HCT116 (cell line): ENCODE measurements around the gene COBLL1. TPM values are rescaled to one million over a fixed set of nuclear protein-coding genes. Genes with fewer than 3 reads are reported as not detected.

Experiments
- ATAC-seq: fragments of 200-7000 bp; cut with Tn5 transposase; 2 replicates; pipeline ENCODE4 v1.9.1; 2020; ENCODE audit warnings: mild to moderate bottlenecking, moderate library complexity
- BruUV-seq: library from RNA; stranded (reverse); fragments of 400-500 nt; replicated peaks from 2 replicates; lab custom pipeline; 2021; lab: Mats Ljungman, UMichigan
- CTCF ChIA-PET: fragments of 300-600 bp; sonication (Branson Sonifier 250); formaldehyde crosslinking; loops from one replicate; lab custom pipeline; 2021; ENCODE audit warnings: antibody characterized with exemption; lab: Charles Lee
- POLR2A ChIA-PET: fragments of 300-600, 350-600 bp; sonication (Branson Sonifier 250); formaldehyde crosslinking; loops from one replicate; lab custom pipeline; 2021; ENCODE audit warnings: antibody characterized with exemption; lab: Charles Lee
- RAD21 ChIA-PET, 2 experiments: fragments of 300-600 bp; sonication (Branson Sonifier 250); formaldehyde crosslinking; loops; one replicate each; lab custom pipeline; 2023; ENCODE audit warnings: low total read pairs in 2 of 2; ENCODE audit not compliant: uncharacterized antibody in 2 of 2, unreplicated experiment in 2 of 2, low non-redundant PET in 1 of 2; lab: Charles Lee
- DNase-seq: peaks from one replicate; pipeline ENCODE4 v3.0.0-alpha.2; 2010; ENCODE audit warnings: low read depth, low spot score
- H2AFZ ChIP-seq: fragments of 200-600 bp; shearing (Covaris generic), sonication (generic); 2 replicates; pipeline ENCODE4 v1.6.1; 2017; ENCODE audit warnings: low read depth, mixed run types, mixed read lengths, antibody characterized with exemption, low read length; ENCODE audit not compliant: poor library complexity, severe bottlenecking
- H3K27ac ChIP-seq: 2 replicates; pipeline ENCODE4 v1.5.1; 2012; ENCODE audit warnings: low read depth, low read length
- H3K27me3 ChIP-seq: fragments of 200-600 bp; sonication (generic); 2 replicates; pipeline ENCODE4 v1.6.1; 2016; ENCODE audit warnings: mixed run types, low read length, mixed read lengths; ENCODE audit not compliant: insufficient read depth
- H3K36me3 ChIP-seq, 2 experiments: fragments of 200-500 bp in 1 of 2; fragments of 200-600 bp in 1 of 2; sonication (Bioruptor generic) in 1 of 2; sonication (generic) in 1 of 2; 2 replicates each; pipeline versions ENCODE4 v1.5.1 to v1.6.1; 2014 to 2016; ENCODE audit warnings: low read length in 2 of 2, inconsistent platforms in 1 of 2, mixed read lengths in 1 of 2, mixed run types in 1 of 2; ENCODE audit not compliant: insufficient read depth in 2 of 2, control insufficient read depth in 1 of 2
- H3K4me1 ChIP-seq, 2 experiments: fragments of 200-600 bp in 1 of 2; sonication (generic) in 1 of 2; 2 replicates each; pipeline versions ENCODE4 v1.5.1 to v1.6.1; 2012 to 2017; ENCODE audit warnings: low read length in 2 of 2, inconsistent platforms in 1 of 2, mild to moderate bottlenecking in 1 of 2, mixed read lengths in 1 of 2, mixed run types in 1 of 2, moderate library complexity in 1 of 2; ENCODE audit not compliant: insufficient read depth in 2 of 2, control insufficient read depth in 1 of 2
- H3K4me2 ChIP-seq: fragments of 200-600 bp; sonication (generic); 2 replicates; pipeline ENCODE4 v1.6.1; 2017; ENCODE audit warnings: mixed run types, low read length, mixed read lengths
- H3K4me3 ChIP-seq, 2 experiments: fragments of 200-600 bp in 1 of 2; sonication (generic) in 1 of 2; replicated peaks in 1 of 2; 2 replicates each; pipeline ENCODE4 v1.5.1; 2011 to 2016; ENCODE audit warnings: low read length in 2 of 2, control low read depth in 1 of 2, low read depth in 1 of 2, mild to moderate bottlenecking in 1 of 2, mixed read lengths in 1 of 2, mixed run types in 1 of 2
- H3K79me2 ChIP-seq: fragments of 200-600 bp; sonication (generic); 2 replicates; pipeline ENCODE4 v1.6.1; 2017; ENCODE audit warnings: mild to moderate bottlenecking, mixed run types, low read length, moderate library complexity, mixed read lengths; ENCODE audit not compliant: insufficient read depth
- H3K9ac ChIP-seq: fragments of 200-600 bp; sonication (generic); 2 replicates; pipeline ENCODE4 v1.6.1; 2016; ENCODE audit warnings: low read length, mixed read lengths
- H3K9me2 ChIP-seq: fragments of 200-600 bp; sonication (generic), shearing (Covaris generic); 2 replicates; pipeline ENCODE4 v1.6.1; 2017; ENCODE audit warnings: mixed run types, mild to moderate bottlenecking, moderate library complexity; ENCODE audit not compliant: insufficient read depth
- H3K9me3 ChIP-seq, 2 experiments: fragments of 200-500 bp in 1 of 2; fragments of 200-600 bp in 1 of 2; sonication (Bioruptor generic) in 1 of 2; sonication (generic) in 1 of 2; 2 replicates each; pipeline ENCODE4 v1.6.1; 2014 to 2017; ENCODE audit warnings: low read length in 2 of 2, mixed read lengths in 2 of 2, inconsistent platforms in 1 of 2, low read depth in 1 of 2, mild to moderate bottlenecking in 1 of 2, mixed run types in 1 of 2, moderate library complexity in 1 of 2; ENCODE audit not compliant: control insufficient read depth in 1 of 2, insufficient read depth in 1 of 2
- H4K20me1 ChIP-seq: fragments of 200-600 bp; sonication (generic), shearing (Covaris generic); 2 replicates; pipeline ENCODE4 v1.6.1; 2017; ENCODE audit warnings: mixed run types, mild to moderate bottlenecking, moderate library complexity; ENCODE audit not compliant: insufficient read depth
- CBX3 ChIP-seq: IDR thresholded peaks from 2 replicates; pipeline ENCODE4 v1.6.1; 2012; ENCODE audit warnings: low read depth
- CEBPB ChIP-seq: IDR thresholded peaks from 2 replicates; pipeline ENCODE4 v1.6.1; 2012; ENCODE audit warnings: low read depth
- EGR1 ChIP-seq: IDR thresholded peaks from 2 replicates; pipeline ENCODE4 v1.6.1; 2012; ENCODE audit warnings: low read depth
- ELF1 ChIP-seq: IDR thresholded peaks from 2 replicates; pipeline ENCODE4 v1.6.1; 2012; ENCODE audit warnings: low read depth, borderline replicate concordance
- EZH2 ChIP-seq: fragments of 200-600 bp; sonication (generic); IDR thresholded peaks from 2 replicates; pipeline ENCODE4 v1.6.1; 2017; ENCODE audit warnings: antibody characterized with exemption, mixed run types
- EZH2phosphoT487 ChIP-seq: fragments of 200-600 bp; IDR thresholded peaks from 2 replicates; pipeline ENCODE4 v1.6.1; 2018; ENCODE audit warnings: antibody characterized with exemption, borderline replicate concordance
- FOSL1 ChIP-seq: IDR thresholded peaks from 2 replicates; pipeline ENCODE4 v1.6.1; 2012; ENCODE audit warnings: low read depth
- JUND ChIP-seq: IDR thresholded peaks from 2 replicates; pipeline ENCODE4 v1.6.1; 2012
- POLR2A ChIP-seq: IDR thresholded peaks from 2 replicates; pipeline ENCODE4 v1.7.0; 2011; ENCODE audit warnings: borderline replicate concordance; ENCODE audit not compliant: insufficient read depth, insufficient read length; ENCODE audit errors: extremely low read depth
- POLR2AphosphoS5 ChIP-seq: IDR thresholded peaks from 2 replicates; pipeline ENCODE4 v1.6.1; 2011; ENCODE audit warnings: mild to moderate bottlenecking, low read depth, low read length, moderate library complexity
- RAD21 ChIP-seq: IDR thresholded peaks from 2 replicates; pipeline ENCODE4 v1.6.1; 2012; ENCODE audit warnings: low read depth, mild to moderate bottlenecking
- SIN3A ChIP-seq: IDR thresholded peaks from 2 replicates; pipeline ENCODE4 v1.6.1; 2012; ENCODE audit warnings: low read depth
- SP1 ChIP-seq: IDR thresholded peaks from 2 replicates; pipeline ENCODE4 v1.6.1; 2012; ENCODE audit warnings: low read depth
- TCF7L2 ChIP-seq: IDR thresholded peaks from 2 replicates; pipeline ENCODE4 v1.7.0; 2011; ENCODE audit warnings: borderline replicate concordance, inconsistent platforms; ENCODE audit not compliant: insufficient read depth, insufficient read length; ENCODE audit errors: extremely low read depth
- ZFX ChIP-seq: fragments of 450-650 bp; IDR thresholded peaks from 2 replicates; pipeline ENCODE4 v1.6.1; 2017
- ZNF274 ChIP-seq: fragments of 200-500 bp; sonication (Bioruptor generic); IDR thresholded peaks from 2 replicates; pipeline ENCODE4 v1.6.1; 2014; ENCODE audit warnings: mild to moderate bottlenecking, low read depth, low read length, inconsistent platforms
- intact Hi-C: fragments of 100-400 bp; cut with micrococcal nuclease; formaldehyde crosslinking; loops from 2 replicates; pipeline ENCODE4 v1.10.0; 2022
- total RNA-seq: library from RNA; stranded (reverse); gene quantifications from one replicate; pipeline ENCODE4 v1.2.1, GENCODE V29; 2021; ENCODE audit not compliant: unreplicated experiment
- TF ChIP-seq, protein P1 (sequence below): IDR thresholded peaks from 2 replicates; pipeline ENCODE4 v1.6.1; 2012
- TF ChIP-seq, protein P2 (sequence below): IDR thresholded peaks from 2 replicates; pipeline ENCODE4 v1.6.1; 2012
- TF ChIP-seq, protein P3 (sequence below), 3 experiments: fragments of 200-600 bp in 1 of 3; sonication (generic) in 1 of 3; IDR thresholded peaks in 2 of 3; conservative IDR thresholded peaks in 1 of 3; 2 replicates each; pipeline ENCODE4 v1.5.1; 2012 to 2017; ENCODE audit warnings: low read depth in 2 of 3, low read length in 2 of 3, antibody characterized with exemption in 1 of 3, borderline replicate concordance in 1 of 3, control low read depth in 1 of 3, mild to moderate bottlenecking in 1 of 3, mixed read lengths in 1 of 3, mixed run types in 1 of 3, moderate library complexity in 1 of 3; ENCODE audit not compliant: insufficient read depth in 1 of 3

COBLL1 gene
- total RNA-seq, 1 experiment from 2014 or later, result 3.6 TPM

DNA sequence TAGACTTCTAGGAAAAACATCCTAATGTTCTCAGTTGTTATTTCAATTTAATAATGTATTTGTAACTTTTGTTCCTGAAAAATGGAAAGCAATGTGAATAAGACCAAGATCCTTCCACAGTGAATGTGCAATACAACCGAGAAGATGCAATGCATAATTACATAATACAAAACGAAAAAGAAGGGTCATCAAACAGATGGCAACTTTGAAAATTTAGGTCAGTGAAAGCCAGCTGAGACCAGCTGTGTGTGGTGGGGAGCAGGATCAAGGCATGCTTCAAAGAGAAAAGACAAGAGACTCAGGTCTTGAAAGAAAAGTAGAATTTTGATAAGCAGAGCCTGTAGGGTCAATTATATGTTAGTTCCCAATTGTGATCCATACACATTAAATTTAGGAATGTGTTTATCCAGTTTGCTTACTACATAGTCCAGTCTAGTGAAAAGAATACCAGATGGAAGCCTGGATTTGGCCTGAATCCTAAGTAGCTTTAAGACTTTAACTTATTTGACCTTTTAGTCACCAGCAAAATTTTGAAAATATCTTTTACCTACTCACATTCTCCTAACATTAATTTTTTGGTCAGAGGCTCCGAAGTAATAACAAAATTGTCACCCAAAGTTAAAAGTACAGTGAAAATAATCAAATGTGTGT lies 93.7 kb downstream of the COBLL1 start (continued):
- no peak for TF ChIP-seq CEBPB
- TF ChIP-seq, protein P1, sequence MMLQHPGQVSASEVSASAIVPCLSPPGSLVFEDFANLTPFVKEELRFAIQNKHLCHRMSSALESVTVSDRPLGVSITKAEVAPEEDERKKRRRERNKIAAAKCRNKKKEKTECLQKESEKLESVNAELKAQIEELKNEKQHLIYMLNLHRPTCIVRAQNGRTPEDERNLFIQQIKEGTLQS, result no peak
- no peak for TF ChIP-seq ELF1
- no peak for TF ChIP-seq JUND
- TF ChIP-seq SP1, result no peak
- no peak for TF ChIP-seq EZH2
- no peak for TF ChIP-seq SIN3A
- TF ChIP-seq POLR2AphosphoS5, result no peak
- TF ChIP-seq RAD21, result no peak

DNA sequence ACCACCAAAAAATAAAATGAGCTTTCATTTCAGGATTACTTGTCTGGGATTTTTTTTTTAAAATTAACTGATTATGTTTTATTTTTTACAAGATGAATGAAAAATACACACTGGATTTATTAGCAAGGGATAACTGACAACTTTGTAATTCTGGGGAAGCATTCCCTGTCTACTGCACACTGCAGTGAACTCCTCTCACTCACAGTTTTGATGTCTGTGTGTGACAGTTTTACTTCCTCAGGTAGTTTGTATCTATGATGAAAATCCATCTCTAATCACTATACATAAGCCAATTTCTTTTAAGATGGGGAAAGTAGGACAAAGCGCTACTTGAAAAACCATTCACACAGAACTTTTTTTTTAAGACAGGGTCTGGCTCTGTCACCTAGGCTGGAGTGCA lies 94.5 kb downstream of the COBLL1 start:
- no peaks in the 10 kb centered on the region for H3K79me2 ChIP-seq
- POLR2A ChIA-PET, result no interaction called here
- H4K20me1 ChIP-seq, result no peaks in the 10 kb centered on the region
- no peaks in the 10 kb centered on the region for H3K9me2 ChIP-seq
- TF ChIP-seq TCF7L2 (no peak), FOSL1 (no peak), EZH2 (no peak), CBX3 (no peak), POLR2A (no peak), ZNF274 (no peak), EZH2phosphoT487 (no peak), RAD21 (no peak), ZFX (no peak), EGR1 (no peak), SIN3A (no peak)
- TF ChIP-seq, protein P2, sequence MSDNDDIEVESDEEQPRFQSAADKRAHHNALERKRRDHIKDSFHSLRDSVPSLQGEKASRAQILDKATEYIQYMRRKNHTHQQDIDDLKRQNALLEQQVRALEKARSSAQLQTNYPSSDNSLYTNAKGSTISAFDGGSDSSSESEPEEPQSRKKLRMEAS, result no peak
- TF ChIP-seq, protein P1, result no peak
- TF ChIP-seq, protein P3, sequence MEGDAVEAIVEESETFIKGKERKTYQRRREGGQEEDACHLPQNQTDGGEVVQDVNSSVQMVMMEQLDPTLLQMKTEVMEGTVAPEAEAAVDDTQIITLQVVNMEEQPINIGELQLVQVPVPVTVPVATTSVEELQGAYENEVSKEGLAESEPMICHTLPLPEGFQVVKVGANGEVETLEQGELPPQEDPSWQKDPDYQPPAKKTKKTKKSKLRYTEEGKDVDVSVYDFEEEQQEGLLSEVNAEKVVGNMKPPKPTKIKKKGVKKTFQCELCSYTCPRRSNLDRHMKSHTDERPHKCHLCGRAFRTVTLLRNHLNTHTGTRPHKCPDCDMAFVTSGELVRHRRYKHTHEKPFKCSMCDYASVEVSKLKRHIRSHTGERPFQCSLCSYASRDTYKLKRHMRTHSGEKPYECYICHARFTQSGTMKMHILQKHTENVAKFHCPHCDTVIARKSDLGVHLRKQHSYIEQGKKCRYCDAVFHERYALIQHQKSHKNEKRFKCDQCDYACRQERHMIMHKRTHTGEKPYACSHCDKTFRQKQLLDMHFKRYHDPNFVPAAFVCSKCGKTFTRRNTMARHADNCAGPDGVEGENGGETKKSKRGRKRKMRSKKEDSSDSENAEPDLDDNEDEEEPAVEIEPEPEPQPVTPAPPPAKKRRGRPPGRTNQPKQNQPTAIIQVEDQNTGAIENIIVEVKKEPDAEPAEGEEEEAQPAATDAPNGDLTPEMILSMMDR (IDR thresholded peaks at IDR 0.05 in 2 of 3, conservative IDR thresholded peaks at IDR 0.05 in 1 of 3; ENCODE audit: borderline replicate concordance in 1 of 3, insufficient read depth in 1 of 3, low read depth in 2 of 3, low read length in 2 of 3), result no peak
- no peak overlapping the region for H3K4me2 ChIP-seq
- H3K27ac ChIP-seq, result no peak overlapping the region
- BruUV-seq, result no TSS peak
- DNase-seq (no peak), ATAC-seq (no peak)
- H3K4me3 ChIP-seq, result no peak overlapping the region
- no peaks in the 10 kb centered on the region for H3K4me1 ChIP-seq
- no peak overlapping the region for H3K9ac ChIP-seq
- CTCF ChIA-PET, result no interaction called here
- RAD21 ChIA-PET, result no interaction called here
- H2AFZ ChIP-seq, result no peak overlapping the region
- H3K27me3 ChIP-seq, result no peaks in the 10 kb centered on the region
- H3K9me3 ChIP-seq, result no peaks in the 10 kb centered on the region
- intact Hi-C loops, result no loop called here
- H3K36me3 ChIP-seq, result no peaks in the 10 kb centered on the region
